GM04504 (cell line): ENCODE measurements around the gene MYL12B.
"Not testable (repeated sequence)": the region's sequence is repeated elsewhere in the genome, so short reads cannot be mapped to it uniquely, and the experiment has no call there.

Source experiments
- DNase-seq: peaks from one replicate; pipeline ENCODE4 v3.0.0-alpha.2; 2012; ENCODE audit warnings: low read depth

The MYL12B gene

DNA sequence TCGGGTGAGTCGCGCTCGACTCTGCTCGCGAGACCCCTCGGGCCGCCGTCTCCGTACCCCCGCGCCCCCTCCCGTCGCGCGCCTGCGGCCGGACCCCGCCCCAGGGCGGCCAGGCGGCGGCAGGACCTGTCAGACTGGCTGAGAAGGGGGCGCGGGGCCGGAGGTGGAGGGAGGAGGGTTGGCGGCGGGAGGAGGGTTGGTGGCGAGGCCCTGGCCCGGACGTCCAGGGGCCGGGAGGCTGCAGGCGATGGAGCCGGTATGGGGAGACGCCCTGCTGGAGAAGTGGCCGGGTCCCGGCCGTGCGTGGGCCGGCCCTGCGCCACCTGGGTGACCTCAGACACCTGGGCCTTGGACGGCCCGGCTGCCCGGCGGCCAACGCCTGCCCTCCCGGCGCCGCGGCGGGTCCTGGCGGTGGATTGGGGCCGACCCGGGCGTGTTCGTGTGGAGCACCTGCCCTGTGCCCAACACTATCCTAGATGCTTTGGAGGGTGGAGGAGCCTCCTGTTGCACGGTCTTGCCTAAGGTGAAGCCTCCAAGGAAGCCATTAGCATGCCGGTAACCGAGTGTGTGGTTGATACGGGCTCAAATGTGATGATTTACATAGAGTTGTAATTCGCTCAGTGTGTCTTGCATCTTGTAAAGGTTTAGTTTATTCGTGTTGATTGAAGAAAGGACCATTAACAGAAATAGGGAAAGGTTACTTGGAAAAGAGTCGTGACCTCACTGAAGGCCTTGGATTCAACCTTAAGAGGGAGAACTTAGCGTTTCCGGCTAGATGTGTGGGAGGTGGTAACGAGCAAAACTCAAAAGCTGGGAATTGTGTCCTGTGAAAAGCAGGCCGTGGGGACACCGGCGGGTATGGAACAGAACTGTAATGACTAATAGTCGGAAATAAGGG lies 550 bp downstream of the MYL12B start:
- DNase-seq = no peak

DNA sequence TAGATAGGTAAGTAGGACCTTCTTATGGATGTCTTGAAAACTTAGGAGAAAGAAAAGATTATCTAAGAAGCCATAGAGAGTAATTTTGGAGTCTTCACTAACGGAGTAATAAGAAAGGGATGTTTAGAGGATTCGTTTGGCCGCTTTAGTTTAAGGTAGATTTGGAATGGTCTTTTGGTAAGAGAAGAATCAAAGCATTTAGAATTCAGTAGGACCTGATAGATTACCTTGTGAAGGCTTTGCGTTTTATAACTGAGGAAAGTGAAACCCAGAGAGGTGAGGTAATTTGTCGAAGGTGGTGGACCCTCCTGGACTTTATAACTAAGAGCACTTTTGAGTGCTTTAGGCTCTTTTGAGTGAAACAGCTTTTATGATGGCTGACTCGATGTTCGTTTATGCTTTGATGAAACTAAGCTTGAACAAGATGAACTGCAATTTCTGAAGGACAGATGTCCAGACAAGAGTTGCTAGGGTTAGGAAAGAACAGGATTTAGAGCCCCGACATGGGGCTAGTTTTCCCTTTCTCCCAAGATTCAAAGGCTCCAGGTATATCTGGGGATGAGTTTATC lies 1.3 kb downstream of the MYL12B start:
- DNase-seq = no peak

DNA sequence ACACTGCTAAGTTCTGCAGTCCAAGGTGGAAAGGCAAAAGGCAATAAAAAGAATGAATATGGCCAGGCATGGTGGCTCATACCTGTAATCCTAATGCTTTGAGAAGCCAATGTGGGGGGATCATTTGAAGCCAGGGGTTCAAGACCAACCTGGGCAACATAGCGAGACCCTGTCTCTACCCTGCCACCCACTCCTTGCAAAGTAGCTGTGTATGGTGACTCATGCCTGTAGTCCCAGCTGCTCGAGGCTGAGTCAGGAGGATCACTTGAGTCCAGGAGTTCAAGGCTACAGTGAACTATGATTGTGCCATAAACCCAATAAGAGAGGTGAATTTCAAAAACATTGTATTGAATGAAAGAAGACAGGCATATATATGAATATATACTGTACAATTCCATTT lies 2.4 kb downstream of the MYL12B start:
- DNase-seq = no peak

DNA sequence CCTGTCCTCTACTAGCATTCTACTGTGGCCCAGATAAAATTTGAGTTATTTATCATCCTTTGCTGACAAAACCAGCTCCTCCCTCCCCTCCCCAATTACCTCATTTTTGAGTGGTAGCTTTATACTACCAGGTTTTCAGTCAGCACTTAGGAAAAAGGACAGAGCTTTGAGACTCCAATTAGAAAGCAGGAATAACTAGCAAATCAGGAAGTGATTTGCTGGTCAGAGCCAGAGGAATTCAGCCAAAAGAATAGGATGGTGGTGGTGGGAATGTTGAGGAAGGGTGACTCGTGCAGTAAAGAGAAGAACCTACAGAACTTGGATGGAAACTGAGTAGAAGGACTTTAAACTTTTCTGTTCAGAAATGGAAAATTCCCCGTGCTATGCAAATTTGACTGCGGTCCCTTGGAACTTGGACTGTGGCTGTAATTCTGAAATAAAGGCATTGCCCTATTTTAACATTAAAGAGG lies 3.7 kb downstream of the MYL12B start:
- no peak for DNase-seq

DNA sequence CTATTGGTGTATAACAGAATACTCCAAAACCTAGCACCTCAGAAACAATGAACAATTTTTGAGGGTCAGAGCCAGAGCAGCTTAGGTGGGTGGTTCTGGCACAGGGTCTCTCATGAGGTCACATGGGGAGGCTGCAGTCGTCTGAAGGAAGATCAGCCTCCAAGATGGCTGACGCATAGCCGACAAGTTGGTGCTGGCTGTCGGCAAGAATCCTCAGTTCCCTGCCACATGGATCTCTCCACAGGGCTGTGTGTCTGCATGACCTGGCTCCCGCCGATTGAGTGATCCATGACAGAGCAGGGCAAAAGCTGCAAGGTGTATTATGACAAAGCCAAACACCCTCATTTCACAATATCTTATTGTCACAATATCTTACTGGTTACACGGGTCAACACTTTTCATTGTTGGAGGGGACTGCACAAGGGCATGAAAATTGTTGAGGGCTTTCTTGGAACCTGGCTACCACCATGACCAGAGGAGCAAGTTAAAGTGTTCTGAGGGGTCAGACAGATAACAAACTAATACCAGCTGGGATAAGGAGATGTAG lies 4.2 kb downstream of the MYL12B start:
- no peak for DNase-seq

DNA sequence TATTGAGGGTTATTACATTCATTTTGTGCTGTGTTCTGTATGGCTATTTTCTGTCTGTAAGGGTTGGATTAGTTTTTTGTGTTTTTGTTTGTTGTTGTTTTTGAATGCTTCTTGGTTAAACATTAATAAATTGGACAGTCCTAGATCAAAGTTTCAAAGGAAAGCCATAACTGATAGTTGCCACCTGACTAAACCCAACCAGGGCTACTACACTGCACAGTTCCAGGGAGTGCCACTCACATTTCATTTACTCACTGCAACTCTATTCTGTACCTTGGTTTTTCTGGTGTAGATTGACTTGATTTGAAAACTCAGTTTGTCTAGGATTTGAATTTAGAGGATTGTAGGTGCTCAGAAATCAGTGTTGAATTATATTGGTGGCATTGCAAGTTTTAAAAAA lies 6.4 kb downstream of the MYL12B start:
- DNase-seq = no peak

DNA sequence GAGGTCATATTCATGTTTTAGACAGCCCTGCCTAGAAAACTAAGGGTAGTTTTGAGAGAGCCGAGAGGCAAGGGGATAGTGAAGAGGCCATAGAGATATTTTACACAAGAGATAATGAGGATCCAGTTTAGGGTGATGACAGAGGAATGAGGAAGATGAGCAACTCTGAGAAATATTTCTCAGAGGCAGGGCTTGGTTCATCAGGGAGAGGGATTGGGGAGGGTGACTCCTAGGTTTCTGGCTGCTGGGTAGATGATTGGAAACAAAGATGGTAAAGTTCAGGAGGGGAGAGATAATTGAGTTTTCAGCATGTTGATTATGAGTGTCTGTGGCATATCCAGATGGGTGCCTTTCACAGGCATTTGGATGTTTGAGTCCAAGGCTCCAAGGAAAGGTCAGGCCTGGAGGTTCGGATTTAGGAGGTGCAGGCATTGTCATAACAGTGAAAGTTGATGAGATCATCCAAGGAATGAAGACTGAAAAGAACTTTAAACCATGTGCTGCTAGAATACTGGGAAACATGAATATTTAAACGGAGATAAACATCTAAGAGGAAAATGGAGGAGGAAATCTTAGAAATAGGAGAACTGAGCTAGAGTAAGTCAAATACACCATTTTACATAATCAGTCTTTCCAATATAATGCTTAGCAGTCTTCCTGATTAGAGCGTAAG lies 7.4 kb downstream of the MYL12B start:
- DNase-seq = peak; percentile 59

DNA sequence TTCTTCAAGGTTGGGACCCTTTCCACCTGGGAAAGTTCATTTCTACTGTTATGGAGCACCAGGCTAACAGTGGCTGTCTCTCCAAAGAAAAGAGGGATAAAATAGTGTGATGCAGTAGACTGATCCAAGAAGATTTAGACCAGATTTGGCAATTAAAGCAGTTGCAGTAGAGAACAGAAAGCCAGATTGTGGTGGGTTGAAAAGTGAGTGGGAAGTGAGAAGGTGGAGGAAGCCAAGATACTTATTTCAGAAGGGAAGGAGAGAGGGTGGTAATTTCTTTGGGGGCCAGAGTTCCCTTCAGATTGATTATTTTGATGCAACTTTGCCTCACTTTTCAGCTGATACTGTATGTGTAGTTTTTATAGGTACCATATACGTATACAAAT lies 8.0 kb downstream of the MYL12B start:
- DNase-seq = no peak

DNA sequence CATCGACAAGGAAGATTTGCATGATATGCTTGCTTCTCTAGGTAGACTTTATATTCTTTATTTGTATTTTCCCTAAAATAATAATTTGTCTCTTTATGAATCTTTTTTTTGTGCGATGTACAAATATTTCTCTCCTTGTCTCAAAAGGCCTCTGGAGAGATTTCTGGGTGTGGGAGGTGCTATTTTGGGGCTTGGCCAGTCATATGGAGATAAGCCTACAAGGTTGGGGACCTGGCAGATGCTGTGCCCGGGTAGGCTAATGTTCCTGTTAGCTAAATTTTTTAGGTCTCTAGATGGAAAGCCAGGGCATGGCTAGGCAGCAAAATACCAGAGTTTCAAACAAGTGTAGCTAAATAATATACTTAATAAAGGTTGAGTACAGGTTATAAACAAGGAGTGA lies 11.1 kb downstream of the MYL12B start:
- DNase-seq = no peak

DNA sequence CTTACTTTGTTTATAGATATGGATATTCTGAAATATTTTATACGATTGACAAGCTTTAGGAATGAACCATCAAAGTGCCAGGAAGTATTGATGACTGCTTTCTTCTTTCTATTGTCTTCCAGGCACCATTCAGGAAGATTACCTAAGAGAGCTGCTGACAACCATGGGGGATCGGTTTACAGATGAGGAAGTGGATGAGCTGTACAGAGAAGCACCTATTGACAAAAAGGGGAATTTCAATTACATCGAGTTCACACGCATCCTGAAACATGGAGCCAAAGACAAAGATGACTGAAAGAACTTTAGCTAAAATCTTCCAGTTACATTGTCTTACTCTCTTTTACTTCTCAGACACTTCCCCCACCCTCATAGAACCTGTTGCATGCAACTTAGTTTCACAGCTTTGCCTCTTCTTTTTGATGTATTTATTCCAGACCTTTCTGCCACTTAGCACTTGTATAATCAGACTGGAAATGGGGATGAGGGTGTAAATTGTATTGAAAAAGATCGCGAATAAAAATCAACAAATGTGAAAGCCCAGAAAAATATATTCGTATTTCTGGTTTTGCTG lies 15.8 kb downstream of the MYL12B start:
- DNase-seq = not testable (repeated sequence)

DNA sequence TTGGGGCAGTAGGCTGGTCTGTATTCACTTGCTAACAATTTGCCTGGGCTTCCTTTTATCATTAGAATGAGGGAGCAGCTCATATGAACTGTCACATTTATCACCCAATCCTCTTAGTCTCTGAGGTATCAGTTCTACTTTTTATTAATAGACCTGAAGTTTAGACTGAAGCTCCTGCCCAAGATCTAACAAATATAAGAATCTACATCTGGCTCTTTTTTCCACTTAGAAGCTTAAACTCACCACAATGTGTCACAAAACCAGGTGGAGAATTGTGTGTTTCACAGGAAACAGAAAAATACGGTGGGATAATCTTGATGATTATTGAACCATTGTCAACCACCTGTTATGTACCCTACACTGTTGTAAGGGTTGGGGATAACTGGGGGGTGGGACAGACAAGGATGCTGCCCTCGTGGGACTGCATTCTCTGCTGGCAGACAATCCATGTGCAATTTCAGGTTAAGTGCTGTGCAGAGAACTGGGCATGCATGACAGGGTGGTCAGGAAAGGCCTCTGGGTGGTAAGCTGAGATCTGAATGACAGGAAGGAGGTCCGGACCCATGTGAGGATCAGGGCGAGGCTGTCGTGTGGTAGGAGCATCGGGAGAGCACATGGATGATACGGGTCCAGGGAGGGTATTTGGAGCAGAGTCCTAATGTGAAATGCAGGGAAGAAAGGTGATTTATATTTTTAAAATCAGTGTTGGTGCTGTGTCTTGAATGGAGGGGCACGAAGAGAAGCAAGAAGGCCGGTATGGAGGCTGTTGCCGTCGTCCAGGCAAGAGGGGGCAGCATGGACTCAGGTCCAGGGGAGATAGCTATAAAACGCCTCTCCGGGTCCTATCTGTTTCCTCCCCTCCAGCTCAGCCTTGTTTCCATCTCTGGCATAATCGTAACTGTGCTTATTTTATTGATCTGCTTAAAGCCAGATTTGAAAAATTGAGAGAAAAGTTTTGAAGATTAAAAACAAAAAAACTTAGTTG lies 17.6 kb downstream of the MYL12B start:
- DNase-seq = no peak

DNA sequence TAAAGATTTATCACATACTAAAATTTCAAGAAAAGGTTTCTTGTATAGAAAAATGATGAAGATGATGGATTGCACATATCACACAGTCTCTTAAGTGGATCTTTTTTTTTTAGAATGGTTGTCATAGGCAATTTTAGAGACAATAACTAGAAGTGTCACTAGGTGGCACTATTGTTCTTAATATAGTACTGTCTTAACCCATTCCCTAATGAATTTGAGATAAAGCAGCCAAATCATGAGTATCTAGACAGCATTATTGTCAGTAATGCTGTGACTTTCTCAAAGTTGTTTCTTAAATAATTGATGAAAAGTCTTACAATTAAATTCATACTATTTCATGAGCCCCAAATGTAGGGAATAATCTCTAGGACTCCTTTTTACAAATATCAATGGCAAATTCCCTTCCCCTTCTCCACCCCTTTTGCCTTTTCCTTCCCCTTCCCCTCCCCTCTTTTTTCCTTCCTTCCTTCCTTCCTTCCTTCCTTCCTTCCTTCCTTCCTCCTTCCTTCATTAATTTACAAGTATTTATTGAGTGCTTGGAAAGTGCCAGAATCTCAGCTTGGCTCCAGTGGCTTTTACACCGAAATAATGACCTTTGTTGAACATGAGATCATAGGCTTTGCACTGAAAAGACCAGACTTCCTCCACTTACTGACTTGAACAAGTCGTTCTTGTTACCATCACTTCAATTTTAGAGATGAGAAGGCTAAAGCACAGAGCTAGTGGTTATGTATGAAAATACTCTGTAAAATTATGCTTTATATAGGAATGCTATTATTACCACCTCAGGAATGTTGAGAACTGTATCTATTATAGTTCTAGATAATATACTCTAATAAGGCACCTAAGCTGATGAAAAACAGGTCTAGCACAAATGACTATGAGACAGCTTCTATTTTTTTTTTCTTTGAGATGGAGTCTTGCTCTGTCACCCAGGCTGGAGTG lies 19.8 kb downstream of the MYL12B start:
- peak; percentile 55 for DNase-seq

DNA sequence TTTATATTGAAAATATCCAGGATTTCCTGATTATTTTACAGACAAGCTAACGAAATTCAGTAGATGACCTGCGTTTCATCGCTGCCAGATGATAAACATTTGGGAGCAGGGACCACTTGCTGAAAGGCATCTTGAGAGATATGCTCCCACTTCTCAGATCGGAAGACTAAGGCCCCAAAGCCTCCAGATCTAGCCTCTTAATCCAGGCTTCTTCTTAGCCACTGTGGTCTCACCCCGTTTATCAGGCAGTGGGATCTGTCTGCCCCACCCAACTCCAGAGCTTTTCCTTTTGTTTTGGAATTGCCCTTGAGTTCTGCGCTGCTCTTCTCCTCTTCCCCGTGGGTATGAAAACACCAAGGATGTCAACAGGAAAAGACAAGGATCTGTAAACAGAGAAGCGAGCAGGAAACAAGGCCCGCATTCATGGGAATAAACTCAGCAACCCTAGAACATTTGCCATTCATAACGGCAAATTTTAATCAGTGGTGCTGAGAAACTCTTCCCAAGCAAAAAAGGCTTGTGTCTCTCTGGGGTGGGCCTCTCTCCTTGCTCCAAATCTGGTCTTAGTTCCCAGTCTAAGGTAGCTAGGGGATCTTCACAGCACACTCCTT lies 21.4 kb downstream of the MYL12B start:
- DNase-seq = no peak

DNA sequence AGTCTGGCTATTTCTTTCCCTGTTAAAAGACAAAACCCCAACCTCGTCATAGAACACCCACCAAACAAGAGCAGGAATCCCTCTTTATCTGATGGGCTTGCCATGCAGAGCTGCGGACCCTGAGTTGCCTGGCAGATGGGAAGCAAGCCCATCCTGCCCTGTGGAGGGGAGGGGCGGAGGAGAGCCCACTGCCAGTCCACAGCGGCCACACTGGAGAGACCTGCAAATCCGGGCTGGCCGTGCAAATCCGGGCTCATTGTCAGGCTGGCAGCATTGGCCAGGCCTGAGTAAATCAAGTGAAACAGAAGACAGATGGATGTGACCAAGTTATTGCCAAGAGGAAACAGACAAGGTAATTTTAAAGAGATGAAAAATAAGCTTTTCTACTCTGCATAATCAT lies 22.0 kb downstream of the MYL12B start:
- DNase-seq = no peak

DNA sequence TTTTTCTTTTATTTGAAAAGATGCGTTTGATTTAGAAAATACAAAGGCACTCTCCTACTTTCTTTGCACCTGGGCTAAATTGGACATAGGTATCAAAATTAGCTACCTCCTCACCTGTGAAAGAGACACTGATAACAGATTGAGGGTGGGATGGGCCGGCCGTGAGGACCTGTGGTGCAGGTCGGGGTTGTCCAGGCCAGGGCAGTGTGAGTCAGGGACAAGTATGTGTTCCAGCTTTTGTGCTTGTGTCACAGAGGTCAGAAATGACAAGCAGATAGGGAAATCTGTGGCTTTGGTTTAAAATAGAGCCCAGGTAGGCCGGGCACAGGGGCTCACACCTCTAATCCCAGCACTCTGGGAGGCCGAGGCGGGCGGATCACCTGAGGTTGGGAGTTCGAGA lies 22.6 kb downstream of the MYL12B start:
- DNase-seq = no peak

DNA sequence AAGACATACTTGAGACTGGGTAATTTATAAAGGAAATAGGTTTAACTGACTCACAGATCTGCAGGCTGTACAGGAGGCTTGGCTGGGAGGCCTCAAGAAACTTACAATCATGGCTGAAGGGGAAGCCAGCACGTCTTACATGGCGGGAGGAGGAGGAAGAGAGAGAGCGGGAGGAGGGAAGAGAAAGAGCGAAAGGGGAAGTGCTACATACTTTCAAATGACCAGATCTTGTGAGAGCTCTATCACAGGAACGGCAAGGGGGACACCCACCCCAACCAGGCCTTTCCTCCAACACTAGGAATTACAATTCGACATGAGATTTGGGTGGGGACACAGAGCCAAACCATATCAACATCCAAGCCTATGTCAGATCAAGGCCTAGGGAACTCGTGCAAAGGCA lies 24.2 kb downstream of the MYL12B start:
- no peak for DNase-seq

DNA sequence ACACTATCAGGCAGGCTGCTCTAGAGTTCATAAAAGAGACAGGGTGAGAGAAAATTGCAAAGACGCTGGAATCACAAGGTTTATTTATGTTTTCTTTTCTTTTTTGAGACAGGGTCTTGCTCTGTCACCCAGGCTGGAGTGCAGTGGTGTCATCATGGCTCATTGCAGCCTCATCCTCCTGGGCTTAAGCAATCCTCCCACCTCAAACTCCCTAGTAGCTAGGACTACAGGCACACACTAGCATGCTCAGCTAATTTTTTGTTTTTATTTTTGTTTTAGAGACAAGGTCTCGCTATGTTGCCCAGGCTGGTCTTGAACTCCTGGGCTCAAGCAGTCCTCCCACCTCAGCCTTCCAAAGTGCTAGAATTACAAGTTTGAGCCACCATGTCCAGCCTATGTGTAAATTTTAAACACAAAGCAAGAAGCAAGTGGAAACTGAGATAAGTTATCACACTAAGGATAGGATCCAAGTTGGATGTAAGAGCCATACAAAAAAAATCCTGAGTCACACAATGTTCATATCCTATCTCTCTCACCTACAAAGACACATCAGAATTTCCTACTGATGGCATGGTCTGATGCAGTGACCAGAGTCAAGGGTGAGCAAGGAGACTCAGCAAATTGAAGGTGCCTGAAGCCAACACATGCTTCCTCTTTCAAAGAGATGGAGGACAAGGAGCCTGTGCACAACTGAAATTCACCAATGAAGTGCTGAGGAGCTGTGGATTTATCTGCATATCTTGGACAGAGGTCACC lies 31.4 kb downstream of the MYL12B start:
- no peak for DNase-seq

DNA sequence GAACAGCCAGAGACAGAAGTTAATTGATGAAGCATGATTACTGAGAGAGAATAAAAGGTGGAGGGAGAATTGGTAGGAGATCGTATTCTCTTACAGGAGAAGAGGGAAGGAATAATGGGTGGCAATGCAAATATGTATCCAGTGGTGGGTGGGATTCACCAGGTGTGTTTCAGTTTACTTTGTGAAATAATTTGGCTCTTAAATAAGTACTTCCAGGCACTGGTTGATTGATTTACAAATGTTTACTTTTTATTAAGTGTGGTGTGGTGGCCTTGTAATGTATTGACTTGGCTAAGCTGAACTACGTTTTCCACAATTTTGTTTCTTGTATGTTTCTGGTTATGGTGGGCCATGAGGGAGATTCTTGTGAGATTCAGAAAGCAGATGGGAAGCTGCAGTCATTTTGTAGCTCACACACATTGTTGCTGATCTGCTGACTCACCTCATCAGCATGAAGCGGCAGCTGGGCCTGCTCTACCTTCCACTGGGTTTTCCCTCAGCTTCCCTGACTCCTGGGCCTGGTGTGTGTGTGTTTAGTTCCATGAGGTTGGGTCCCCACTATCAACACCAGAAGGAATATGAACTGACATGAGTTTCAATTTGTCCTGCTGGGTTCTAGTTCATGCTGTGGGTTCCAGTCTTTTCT lies 32.6 kb downstream of the MYL12B start:
- DNase-seq = no peak
